HCT116 (cell line): ENCODE data around the gene CAPN5. TPM values are rescaled to one million over a fixed set of nuclear protein-coding genes. Genes with fewer than 3 reads are reported as not detected.
A peak's percentile ranks its signal among the peaks of the same experiment; 100 is the strongest.

Experiments used
- ATAC-seq: fragments of 200-7000 bp; cut with Tn5 transposase; 2 replicates; pipeline ENCODE4 v1.9.1; 2020; ENCODE audit warnings: mild to moderate bottlenecking, moderate library complexity
- BruUV-seq: library from RNA; stranded (reverse); fragments of 400-500 nt; replicated peaks from 2 replicates; lab custom pipeline; 2021; lab: Mats Ljungman, UMichigan
- CTCF ChIA-PET: fragments of 300-600 bp; sonication (Branson Sonifier 250); formaldehyde crosslinking; loops from one replicate; lab custom pipeline; 2021; ENCODE audit warnings: antibody characterized with exemption; lab: Charles Lee
- POLR2A ChIA-PET: fragments of 300-600, 350-600 bp; sonication (Branson Sonifier 250); formaldehyde crosslinking; loops from one replicate; lab custom pipeline; 2021; ENCODE audit warnings: antibody characterized with exemption; lab: Charles Lee
- RAD21 ChIA-PET, 2 experiments: fragments of 300-600 bp; sonication (Branson Sonifier 250); formaldehyde crosslinking; loops; one replicate each; lab custom pipeline; 2023; ENCODE audit warnings: low total read pairs in 2 of 2; ENCODE audit not compliant: uncharacterized antibody in 2 of 2, unreplicated experiment in 2 of 2, low non-redundant PET in 1 of 2; lab: Charles Lee
- DNase-seq: peaks from one replicate; pipeline ENCODE4 v3.0.0-alpha.2; 2010; ENCODE audit warnings: low read depth, low spot score
- H2AFZ ChIP-seq: fragments of 200-600 bp; shearing (Covaris generic), sonication (generic); 2 replicates; pipeline ENCODE4 v1.6.1; 2017; ENCODE audit warnings: low read depth, mixed run types, mixed read lengths, antibody characterized with exemption, low read length; ENCODE audit not compliant: poor library complexity, severe bottlenecking
- H3K27ac ChIP-seq: 2 replicates; pipeline ENCODE4 v1.5.1; 2012; ENCODE audit warnings: low read depth, low read length
- H3K27me3 ChIP-seq: fragments of 200-600 bp; sonication (generic); 2 replicates; pipeline ENCODE4 v1.6.1; 2016; ENCODE audit warnings: mixed run types, low read length, mixed read lengths; ENCODE audit not compliant: insufficient read depth
- H3K36me3 ChIP-seq, 2 experiments: fragments of 200-500 bp in 1 of 2; fragments of 200-600 bp in 1 of 2; sonication (Bioruptor generic) in 1 of 2; sonication (generic) in 1 of 2; 2 replicates each; pipeline versions ENCODE4 v1.5.1 to v1.6.1; 2014 to 2016; ENCODE audit warnings: low read length in 2 of 2, inconsistent platforms in 1 of 2, mixed read lengths in 1 of 2, mixed run types in 1 of 2; ENCODE audit not compliant: insufficient read depth in 2 of 2, control insufficient read depth in 1 of 2
- H3K4me1 ChIP-seq, 2 experiments: fragments of 200-600 bp in 1 of 2; sonication (generic) in 1 of 2; 2 replicates each; pipeline versions ENCODE4 v1.5.1 to v1.6.1; 2012 to 2017; ENCODE audit warnings: low read length in 2 of 2, inconsistent platforms in 1 of 2, mild to moderate bottlenecking in 1 of 2, mixed read lengths in 1 of 2, mixed run types in 1 of 2, moderate library complexity in 1 of 2; ENCODE audit not compliant: insufficient read depth in 2 of 2, control insufficient read depth in 1 of 2
- H3K4me2 ChIP-seq: fragments of 200-600 bp; sonication (generic); 2 replicates; pipeline ENCODE4 v1.6.1; 2017; ENCODE audit warnings: mixed run types, low read length, mixed read lengths
- H3K4me3 ChIP-seq, 2 experiments: fragments of 200-600 bp in 1 of 2; sonication (generic) in 1 of 2; replicated peaks in 1 of 2; 2 replicates each; pipeline ENCODE4 v1.5.1; 2011 to 2016; ENCODE audit warnings: low read length in 2 of 2, control low read depth in 1 of 2, low read depth in 1 of 2, mild to moderate bottlenecking in 1 of 2, mixed read lengths in 1 of 2, mixed run types in 1 of 2
- H3K79me2 ChIP-seq: fragments of 200-600 bp; sonication (generic); 2 replicates; pipeline ENCODE4 v1.6.1; 2017; ENCODE audit warnings: mild to moderate bottlenecking, mixed run types, low read length, moderate library complexity, mixed read lengths; ENCODE audit not compliant: insufficient read depth
- H3K9ac ChIP-seq: fragments of 200-600 bp; sonication (generic); 2 replicates; pipeline ENCODE4 v1.6.1; 2016; ENCODE audit warnings: low read length, mixed read lengths
- H3K9me2 ChIP-seq: fragments of 200-600 bp; sonication (generic), shearing (Covaris generic); 2 replicates; pipeline ENCODE4 v1.6.1; 2017; ENCODE audit warnings: mixed run types, mild to moderate bottlenecking, moderate library complexity; ENCODE audit not compliant: insufficient read depth
- H3K9me3 ChIP-seq, 2 experiments: fragments of 200-500 bp in 1 of 2; fragments of 200-600 bp in 1 of 2; sonication (Bioruptor generic) in 1 of 2; sonication (generic) in 1 of 2; 2 replicates each; pipeline ENCODE4 v1.6.1; 2014 to 2017; ENCODE audit warnings: low read length in 2 of 2, mixed read lengths in 2 of 2, inconsistent platforms in 1 of 2, low read depth in 1 of 2, mild to moderate bottlenecking in 1 of 2, mixed run types in 1 of 2, moderate library complexity in 1 of 2; ENCODE audit not compliant: control insufficient read depth in 1 of 2, insufficient read depth in 1 of 2
- H4K20me1 ChIP-seq: fragments of 200-600 bp; sonication (generic), shearing (Covaris generic); 2 replicates; pipeline ENCODE4 v1.6.1; 2017; ENCODE audit warnings: mixed run types, mild to moderate bottlenecking, moderate library complexity; ENCODE audit not compliant: insufficient read depth
- CBX3 ChIP-seq: IDR thresholded peaks from 2 replicates; pipeline ENCODE4 v1.6.1; 2012; ENCODE audit warnings: low read depth
- CEBPB ChIP-seq: IDR thresholded peaks from 2 replicates; pipeline ENCODE4 v1.6.1; 2012; ENCODE audit warnings: low read depth
- ELF1 ChIP-seq: IDR thresholded peaks from 2 replicates; pipeline ENCODE4 v1.6.1; 2012; ENCODE audit warnings: low read depth, borderline replicate concordance
- EZH2 ChIP-seq: fragments of 200-600 bp; sonication (generic); IDR thresholded peaks from 2 replicates; pipeline ENCODE4 v1.6.1; 2017; ENCODE audit warnings: antibody characterized with exemption, mixed run types
- EZH2phosphoT487 ChIP-seq: fragments of 200-600 bp; IDR thresholded peaks from 2 replicates; pipeline ENCODE4 v1.6.1; 2018; ENCODE audit warnings: antibody characterized with exemption, borderline replicate concordance
- FOSL1 ChIP-seq: IDR thresholded peaks from 2 replicates; pipeline ENCODE4 v1.6.1; 2012; ENCODE audit warnings: low read depth
- JUND ChIP-seq: IDR thresholded peaks from 2 replicates; pipeline ENCODE4 v1.6.1; 2012
- POLR2AphosphoS5 ChIP-seq: IDR thresholded peaks from 2 replicates; pipeline ENCODE4 v1.6.1; 2011; ENCODE audit warnings: mild to moderate bottlenecking, low read depth, low read length, moderate library complexity
- YY1 ChIP-seq: IDR thresholded peaks from 2 replicates; pipeline ENCODE4 v1.6.1; 2011; ENCODE audit warnings: low read length, low read depth, moderate library complexity, mild to moderate bottlenecking; ENCODE audit not compliant: insufficient replicate concordance; ENCODE audit errors: extremely low read depth
- ZNF274 ChIP-seq: fragments of 200-500 bp; sonication (Bioruptor generic); IDR thresholded peaks from 2 replicates; pipeline ENCODE4 v1.6.1; 2014; ENCODE audit warnings: mild to moderate bottlenecking, low read depth, low read length, inconsistent platforms
- intact Hi-C: fragments of 100-400 bp; cut with micrococcal nuclease; formaldehyde crosslinking; loops from 2 replicates; pipeline ENCODE4 v1.10.0; 2022
- total RNA-seq: library from RNA; stranded (reverse); gene quantifications from one replicate; pipeline ENCODE4 v1.2.1, GENCODE V29; 2021; ENCODE audit not compliant: unreplicated experiment
- TF ChIP-seq, protein P1 (sequence below): IDR thresholded peaks from 2 replicates; pipeline ENCODE4 v1.6.1; 2012
- TF ChIP-seq, protein P2 (sequence below): IDR thresholded peaks from 2 replicates; pipeline ENCODE4 v1.6.1; 2011; ENCODE audit warnings: mild to moderate bottlenecking, low read length, moderate library complexity; ENCODE audit not compliant: insufficient replicate concordance; ENCODE audit errors: extremely low read depth

Gene CAPN5
- total RNA-seq, 1 experiment from 2014 or later = 8.6 TPM

DNA sequence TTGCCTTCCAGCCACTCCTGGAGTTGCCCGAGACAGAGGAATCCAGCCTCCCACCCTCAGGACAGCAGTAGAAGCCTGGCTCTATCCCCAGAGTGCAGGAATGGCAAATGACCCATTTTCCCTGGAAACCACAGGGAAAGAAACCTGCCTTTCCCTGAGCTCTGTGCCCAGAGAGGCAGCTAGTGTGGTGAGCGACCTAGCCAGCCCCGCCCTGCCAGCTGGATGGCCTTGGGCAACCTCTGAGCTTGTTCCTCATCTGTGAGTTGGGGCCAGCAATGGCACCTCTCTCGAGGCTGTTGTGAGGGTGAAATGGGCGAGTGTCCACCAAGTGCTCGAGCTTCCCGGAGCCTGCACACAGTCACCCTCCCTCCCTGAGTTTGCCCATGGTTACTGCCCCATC lies 39.5 kb downstream of the CAPN5 start:
- H3K4me1 ChIP-seq = peaks cover 42 to 56% of the 10 kb centered on the region in 2 experiments
- peak overlapping the region; percentile 28; the same call in 1 of the 2 replicates for H3K4me2 ChIP-seq

More for the DNA sequence above, 39.5 kb downstream of the CAPN5 start:
- H3K79me2 ChIP-seq = no peaks in the 10 kb centered on the region
- RAD21 ChIA-PET = interaction anchor here in 1 of 2 experiments (0.8 kb wide), 1 partner anchor 11 kb away, joined by 4 read pairs; no protein-coding TSS in a partner anchor
- DNase-seq (no peak), ATAC-seq (no peak)
- no peaks in the 10 kb centered on the region for H3K9me3 ChIP-seq
- no peaks in the 10 kb centered on the region for H3K27me3 ChIP-seq
- no peaks in the 10 kb centered on the region for H3K9me2 ChIP-seq
- BruUV-seq = no TSS peak
- no peak overlapping the region; the same call in 1 of the 2 replicates for H3K27ac ChIP-seq
- H3K9ac ChIP-seq = no peak overlapping the region
- CTCF ChIA-PET = interaction anchor here (0.6 to 2.5 kb wide), 4 partner anchors 15 to 59 kb away, joined by 3 to 16 read pairs (median 6); no protein-coding TSS in a partner anchor
- no peak overlapping the region for H3K4me3 ChIP-seq
- H4K20me1 ChIP-seq = no peaks in the 10 kb centered on the region
- no peaks in the 10 kb centered on the region for H3K36me3 ChIP-seq
- TF ChIP-seq ZNF274 (no peak), CEBPB (no peak), EZH2phosphoT487 (no peak), JUND (no peak), ELF1 (no peak), YY1 (no peak), POLR2AphosphoS5 (no peak), FOSL1 (no peak), EZH2 (no peak), CBX3 (no peak)
- TF ChIP-seq, protein P1, sequence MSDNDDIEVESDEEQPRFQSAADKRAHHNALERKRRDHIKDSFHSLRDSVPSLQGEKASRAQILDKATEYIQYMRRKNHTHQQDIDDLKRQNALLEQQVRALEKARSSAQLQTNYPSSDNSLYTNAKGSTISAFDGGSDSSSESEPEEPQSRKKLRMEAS = no peak
- TF ChIP-seq, protein P2, sequence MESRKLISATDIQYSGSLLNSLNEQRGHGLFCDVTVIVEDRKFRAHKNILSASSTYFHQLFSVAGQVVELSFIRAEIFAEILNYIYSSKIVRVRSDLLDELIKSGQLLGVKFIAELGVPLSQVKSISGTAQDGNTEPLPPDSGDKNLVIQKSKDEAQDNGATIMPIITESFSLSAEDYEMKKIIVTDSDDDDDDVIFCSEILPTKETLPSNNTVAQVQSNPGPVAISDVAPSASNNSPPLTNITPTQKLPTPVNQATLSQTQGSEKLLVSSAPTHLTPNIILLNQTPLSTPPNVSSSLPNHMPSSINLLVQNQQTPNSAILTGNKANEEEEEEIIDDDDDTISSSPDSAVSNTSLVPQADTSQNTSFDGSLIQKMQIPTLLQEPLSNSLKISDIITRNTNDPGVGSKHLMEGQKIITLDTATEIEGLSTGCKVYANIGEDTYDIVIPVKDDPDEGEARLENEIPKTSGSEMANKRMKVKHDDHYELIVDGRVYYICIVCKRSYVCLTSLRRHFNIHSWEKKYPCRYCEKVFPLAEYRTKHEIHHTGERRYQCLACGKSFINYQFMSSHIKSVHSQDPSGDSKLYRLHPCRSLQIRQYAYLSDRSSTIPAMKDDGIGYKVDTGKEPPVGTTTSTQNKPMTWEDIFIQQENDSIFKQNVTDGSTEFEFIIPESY = no peak
- no peak overlapping the region for H2AFZ ChIP-seq
- POLR2A ChIA-PET = interaction anchor here (0.8 kb wide), 1 partner anchor 11 kb away, joined by 4 read pairs; no protein-coding TSS in a partner anchor
- intact Hi-C loops = no loop called here
